Neural progenitor cell (in vitro differentiated cells): ENCODE measurements around the gene SLX9. TPM values are rescaled to one million over a fixed set of nuclear protein-coding genes. Genes with fewer than 3 reads are reported as not detected.
A peak's percentile ranks its signal among the peaks of the same experiment; 100 is the strongest.

Experiments used
- DNase-seq: peaks from one replicate; pipeline ENCODE4 v3.0.0-alpha.2; 2016; ENCODE audit warnings: low spot score
- H2AFZ ChIP-seq: fragments of 200-600 bp; sonication (generic); replicated peaks from 2 replicates; pipeline ENCODE4 v1.6.1; 2016; ENCODE audit warnings: antibody characterized with exemption
- H3F3A ChIP-seq: fragments of 200-600 bp; sonication (generic); 2 replicates; pipeline ENCODE4 v1.6.1; 2016; ENCODE audit warnings: antibody characterized with exemption, low read depth
- H3K27ac ChIP-seq: fragments of 200-600 bp; sonication (generic); 2 replicates; pipeline ENCODE4 v1.5.1; 2016; ENCODE audit warnings: mild to moderate bottlenecking
- H3K27me3 ChIP-seq: fragments of 200-600 bp; sonication (generic); 2 replicates; pipeline ENCODE4 v1.6.1; 2016; ENCODE audit warnings: mild to moderate bottlenecking, moderate library complexity
- H3K36me3 ChIP-seq: fragments of 200-600 bp; sonication (generic); 2 replicates; pipeline ENCODE4 v1.5.1; 2016
- H3K4me1 ChIP-seq: fragments of 200-600 bp; sonication (generic); 2 replicates; pipeline ENCODE4 v1.6.1; 2016; ENCODE audit warnings: mixed run types
- H3K4me2 ChIP-seq: fragments of 200-600 bp; sonication (generic); 2 replicates; pipeline ENCODE4 v1.6.1; 2016
- H3K4me3 ChIP-seq: fragments of 200-600 bp; sonication (generic); 2 replicates; pipeline ENCODE4 v1.5.1; 2016
- H3K79me2 ChIP-seq: fragments of 200-600 bp; sonication (generic); 2 replicates; pipeline ENCODE4 v1.6.1; 2016; ENCODE audit warnings: low read depth
- H3K9ac ChIP-seq: fragments of 200-600 bp; sonication (generic); 2 replicates; pipeline ENCODE4 v1.6.1; 2016
- H3K9me3 ChIP-seq: fragments of 200-600 bp; sonication (generic); 2 replicates; pipeline ENCODE4 v1.5.1; 2016; ENCODE audit warnings: low read depth
- H4K20me1 ChIP-seq: fragments of 200-600 bp; sonication (generic); 2 replicates; pipeline ENCODE4 v1.6.1; 2016; ENCODE audit warnings: low read depth
- H3K27ac Mint-ChIP-seq: 3 replicates; pipeline ENCODE4 v1.8.0; 2021; ENCODE audit warnings: mixed read lengths
- H3K27me3 Mint-ChIP-seq: 2 replicates; pipeline ENCODE4 v1.8.0; 2022; ENCODE audit warnings: low read depth, mild to moderate bottlenecking, inconsistent platforms, moderate library complexity, mixed read lengths; ENCODE audit not compliant: insufficient read depth
- H3K36me3 Mint-ChIP-seq: 3 replicates; pipeline ENCODE4 v1.8.0; 2021; ENCODE audit warnings: mixed read lengths
- H3K4me1 Mint-ChIP-seq: 3 replicates; pipeline ENCODE4 v1.8.0; 2021; ENCODE audit warnings: mixed read lengths
- H3K4me3 Mint-ChIP-seq: 3 replicates; pipeline ENCODE4 v1.8.0; 2021; ENCODE audit warnings: mild to moderate bottlenecking, moderate library complexity, mixed read lengths
- H3K9me3 Mint-ChIP-seq: 3 replicates; pipeline ENCODE4 v1.8.0; 2020; ENCODE audit warnings: mixed read lengths
- EZH2 ChIP-seq: fragments of 200-600 bp; sonication (generic); IDR thresholded peaks from 2 replicates; pipeline ENCODE4 v1.6.1; 2017; ENCODE audit warnings: antibody characterized with exemption, mild to moderate bottlenecking, moderate library complexity
- EZH2phosphoT487 ChIP-seq: fragments of 200-600 bp; sonication (generic); IDR thresholded peaks from 2 replicates; pipeline ENCODE4 v1.6.1; 2017; ENCODE audit warnings: antibody characterized with exemption
- total RNA-seq: library from RNA; depleted of rRNA; stranded (reverse); fragments of >200 nt; gene quantifications from 2 replicates; pipeline ENCODE4 v1.2.3, GENCODE V29; 2015; ENCODE audit warnings: low replicate concordance
- TF ChIP-seq, protein P1 (sequence below): fragments of 200-600 bp; sonication (generic); IDR thresholded peaks from 2 replicates; pipeline ENCODE4 v1.5.1; 2017; ENCODE audit warnings: antibody characterized with exemption, mild to moderate bottlenecking

Gene SLX9
- total RNA-seq, 1 donor from 2014 or later = 4.7 TPM

DNA sequence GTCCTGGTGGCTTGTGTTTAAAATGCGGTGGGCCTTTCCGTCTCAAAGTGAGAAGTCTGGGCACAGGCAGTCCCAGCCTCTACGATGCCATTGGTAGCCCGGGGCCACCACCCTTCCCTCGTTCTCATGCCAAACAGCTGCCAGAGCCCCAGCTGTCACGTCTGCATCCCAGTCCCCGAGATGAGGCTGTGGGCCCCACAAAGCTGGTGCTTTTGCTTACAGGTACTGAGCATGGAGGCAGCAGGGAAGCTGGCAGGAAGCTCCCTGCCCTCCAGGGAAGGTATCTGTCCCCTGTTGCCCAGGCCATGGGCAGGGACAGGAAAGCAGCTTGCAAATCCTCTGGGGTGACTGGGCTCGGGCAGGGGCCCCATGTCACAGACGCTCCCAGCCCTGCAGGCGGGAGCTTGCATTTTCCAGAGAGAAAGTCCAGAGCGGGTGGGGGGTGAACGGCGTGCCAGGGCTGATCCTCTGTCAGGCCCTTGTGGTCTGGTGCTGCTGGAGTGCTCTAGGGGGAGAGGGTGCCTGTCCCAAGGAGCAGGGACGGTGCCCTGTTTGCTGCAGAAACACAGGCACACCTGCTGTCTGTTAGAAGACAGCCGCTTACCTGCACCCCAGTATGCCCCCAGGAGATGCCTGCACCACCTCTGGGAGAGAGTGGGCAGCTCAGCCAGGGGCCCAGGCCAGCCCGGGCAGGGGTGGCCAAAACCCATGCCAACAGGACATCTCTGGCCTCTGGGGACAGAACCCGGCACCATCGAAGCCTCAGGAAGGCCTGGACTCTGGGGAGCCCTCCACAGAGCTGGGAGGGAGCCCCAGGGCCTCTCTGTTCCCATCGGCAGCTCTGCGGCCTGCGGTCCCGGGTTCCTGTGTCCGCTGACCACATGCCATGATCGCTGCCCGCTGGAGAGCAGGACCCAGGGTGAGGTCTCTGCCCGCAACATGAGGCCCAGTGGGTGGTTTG is 45.9 kb downstream of the SLX9 start:
- no peak overlapping the region for H3K27ac Mint-ChIP-seq

DNA sequence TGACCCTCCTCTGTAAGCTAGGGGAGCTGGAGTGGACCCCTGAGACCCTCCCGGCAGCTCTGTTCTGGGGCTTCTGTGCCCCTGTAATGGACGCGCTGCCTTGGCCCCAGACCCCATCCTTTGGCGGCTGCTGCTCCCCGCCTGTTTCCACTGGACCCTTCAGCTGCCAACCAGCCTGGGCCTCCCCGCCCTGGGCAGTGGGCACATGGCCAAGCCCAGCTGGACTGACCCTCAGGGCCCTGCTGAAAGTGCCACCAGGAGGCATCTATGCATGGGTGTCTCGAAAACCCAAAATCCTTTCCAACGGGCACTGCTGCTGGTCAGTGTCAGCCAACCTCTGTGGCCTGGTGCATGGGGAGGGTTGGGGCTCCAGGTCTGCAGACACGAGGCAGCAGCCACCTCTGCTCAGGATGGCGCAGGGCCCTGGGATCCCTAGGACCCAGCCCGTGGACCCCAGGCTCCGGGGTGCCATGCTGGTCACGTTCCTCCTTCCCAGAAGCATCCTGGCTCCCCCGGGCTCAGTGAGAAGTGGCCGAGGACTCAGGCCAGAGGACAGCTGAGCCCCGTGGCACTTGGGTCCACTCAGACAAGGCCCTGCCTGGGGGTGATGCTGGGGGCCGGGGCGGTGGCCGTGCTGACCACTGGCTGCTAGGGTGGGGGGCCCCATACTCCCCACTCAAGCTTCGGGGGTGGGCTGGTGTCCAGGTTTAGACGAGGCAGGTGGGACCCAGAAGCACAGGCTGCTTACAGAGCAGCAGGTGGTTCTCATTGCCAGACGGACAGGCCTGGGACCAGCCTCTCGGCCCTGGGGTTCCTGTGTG is 46.9 kb downstream of the SLX9 start:
- Histone ChIP-seq H3F3A (no peaks in the 10 kb centered on the region), H4K20me1 (no peaks in the 10 kb centered on the region), H3K27me3 (no peaks in the 10 kb centered on the region), H3K9me3 (no peaks in the 10 kb centered on the region), H2AFZ (no peak overlapping the region), H3K36me3 (no peaks in the 10 kb centered on the region), H3K4me2 (no peak overlapping the region), H3K4me1 (peaks cover 4% of the 10 kb centered on the region), H3K27ac (no peak overlapping the region), H3K79me2 (no peaks in the 10 kb centered on the region), H3K4me3 (no peak overlapping the region), H3K9ac (no peak overlapping the region)
- H3K4me3 Mint-ChIP-seq = no peak overlapping the region
- TF ChIP-seq, protein P1, sequence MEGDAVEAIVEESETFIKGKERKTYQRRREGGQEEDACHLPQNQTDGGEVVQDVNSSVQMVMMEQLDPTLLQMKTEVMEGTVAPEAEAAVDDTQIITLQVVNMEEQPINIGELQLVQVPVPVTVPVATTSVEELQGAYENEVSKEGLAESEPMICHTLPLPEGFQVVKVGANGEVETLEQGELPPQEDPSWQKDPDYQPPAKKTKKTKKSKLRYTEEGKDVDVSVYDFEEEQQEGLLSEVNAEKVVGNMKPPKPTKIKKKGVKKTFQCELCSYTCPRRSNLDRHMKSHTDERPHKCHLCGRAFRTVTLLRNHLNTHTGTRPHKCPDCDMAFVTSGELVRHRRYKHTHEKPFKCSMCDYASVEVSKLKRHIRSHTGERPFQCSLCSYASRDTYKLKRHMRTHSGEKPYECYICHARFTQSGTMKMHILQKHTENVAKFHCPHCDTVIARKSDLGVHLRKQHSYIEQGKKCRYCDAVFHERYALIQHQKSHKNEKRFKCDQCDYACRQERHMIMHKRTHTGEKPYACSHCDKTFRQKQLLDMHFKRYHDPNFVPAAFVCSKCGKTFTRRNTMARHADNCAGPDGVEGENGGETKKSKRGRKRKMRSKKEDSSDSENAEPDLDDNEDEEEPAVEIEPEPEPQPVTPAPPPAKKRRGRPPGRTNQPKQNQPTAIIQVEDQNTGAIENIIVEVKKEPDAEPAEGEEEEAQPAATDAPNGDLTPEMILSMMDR = no peak
- TF ChIP-seq EZH2 (no peak), EZH2phosphoT487 (no peak)
- no peak for DNase-seq
- H3K4me1 Mint-ChIP-seq = peaks cover 15% of the 10 kb centered on the region
- peaks cover 2% of the 10 kb centered on the region for H3K27me3 Mint-ChIP-seq
- H3K27ac Mint-ChIP-seq = no peak overlapping the region
- no peaks in the 10 kb centered on the region for H3K9me3 Mint-ChIP-seq
- no peaks in the 10 kb centered on the region for H3K36me3 Mint-ChIP-seq

More for the DNA sequence above, 45.9 kb downstream of the SLX9 start:
- H2AFZ ChIP-seq = no peak overlapping the region
- H4K20me1 ChIP-seq = no peaks in the 10 kb centered on the region
- no peaks in the 10 kb centered on the region for H3K36me3 ChIP-seq
- H3K9me3 ChIP-seq = no peaks in the 10 kb centered on the region
- H3K9me3 Mint-ChIP-seq = no peaks in the 10 kb centered on the region
- H3K9ac ChIP-seq = no peak overlapping the region
- H3K27me3 ChIP-seq = no peaks in the 10 kb centered on the region
- no peak overlapping the region for H3K4me2 ChIP-seq
- TF ChIP-seq EZH2phosphoT487 (no peak), EZH2 (no peak)
- TF ChIP-seq, protein P1 = no peak
- H3K4me1 Mint-ChIP-seq = peaks cover 18% of the 10 kb centered on the region
- no peaks in the 10 kb centered on the region for H3F3A ChIP-seq
- H3K79me2 ChIP-seq = no peaks in the 10 kb centered on the region
- no peak overlapping the region for H3K27ac ChIP-seq
- H3K27me3 Mint-ChIP-seq = peaks cover 2% of the 10 kb centered on the region
- peaks cover 4% of the 10 kb centered on the region for H3K4me1 ChIP-seq
- no peak overlapping the region for H3K4me3 ChIP-seq
- no peak for DNase-seq
- no peak overlapping the region for H3K4me3 Mint-ChIP-seq
- H3K36me3 Mint-ChIP-seq = no peaks in the 10 kb centered on the region

DNA sequence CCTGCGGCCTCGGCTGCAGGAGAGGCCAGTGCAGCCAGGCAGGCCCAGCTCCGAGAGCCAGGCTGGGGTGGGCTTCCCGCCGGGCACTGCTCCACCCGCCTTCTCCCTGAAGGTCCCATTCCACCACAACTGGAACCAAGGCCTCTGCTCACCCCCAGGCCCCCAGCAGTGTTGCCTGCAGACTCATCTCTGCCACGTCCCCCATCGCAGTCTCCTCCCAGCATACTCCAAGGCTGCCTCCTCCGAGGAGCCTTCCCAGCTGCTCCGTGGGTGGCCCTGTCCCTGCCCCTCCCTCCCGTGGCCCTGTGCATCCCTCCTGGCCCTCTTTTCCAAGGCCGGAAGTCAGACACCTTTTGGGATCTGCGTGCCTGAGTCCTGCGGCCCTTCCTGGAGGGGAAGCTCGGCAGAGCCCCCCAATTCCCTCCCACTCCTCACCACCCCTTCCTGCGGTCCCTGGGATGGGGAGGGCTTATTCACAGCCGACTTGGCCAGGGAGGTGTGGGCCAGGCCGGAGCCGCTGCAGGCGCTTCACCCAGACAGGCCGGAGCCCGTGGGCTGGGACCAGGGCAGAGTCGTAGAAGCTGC is 47.6 kb downstream of the SLX9 start:
- H3K36me3 ChIP-seq = no peaks in the 10 kb centered on the region
- Mint-ChIP-seq H3K27ac (no peak overlapping the region), H3K4me3 (no peak overlapping the region), H3K36me3 (no peaks in the 10 kb centered on the region), H3K4me1 (peaks cover 17% of the 10 kb centered on the region), H3K9me3 (no peaks in the 10 kb centered on the region), H3K27me3 (peaks cover 2% of the 10 kb centered on the region)
- H3K27ac ChIP-seq = no peak overlapping the region
- no peaks in the 10 kb centered on the region for H4K20me1 ChIP-seq
- H3K4me1 ChIP-seq = peaks cover 4% of the 10 kb centered on the region
- no peak for DNase-seq
- H3K9ac ChIP-seq = peak overlapping the region; percentile 12
- no peak overlapping the region for H2AFZ ChIP-seq
- no peak for TF ChIP-seq EZH2
- TF ChIP-seq, protein P1 = no peak
- TF ChIP-seq EZH2phosphoT487 = no peak
- H3K4me2 ChIP-seq = no peak overlapping the region
- H3K4me3 ChIP-seq = no peak overlapping the region
- no peaks in the 10 kb centered on the region for H3F3A ChIP-seq
- H3K9me3 ChIP-seq = no peaks in the 10 kb centered on the region
- no peaks in the 10 kb centered on the region for H3K79me2 ChIP-seq
- H3K27me3 ChIP-seq = no peaks in the 10 kb centered on the region
